RWPE1 (cell line): Measurements from ENCODE around the gene TLE4.
"Not testable (repeated sequence)": the region's sequence is repeated elsewhere in the genome, so short reads cannot be mapped to it uniquely, and the experiment has no call there.

ENCODE experiments used
- CTCF ChIA-PET: fragments of 350-600 bp; sonication (Branson Sonifier 250); formaldehyde crosslinking; extraction: SDS; loops from one replicate; lab custom pipeline; 2021; lab: Yijun Ruan, JAX
- POLR2A ChIA-PET: fragments of 400-600 bp; formaldehyde crosslinking; extraction: SDS; loops from one replicate; lab custom pipeline; 2020; ENCODE audit warnings: antibody characterized with exemption; ENCODE audit not compliant: low non-redundant PET; lab: Yijun Ruan, JAX
- DNase-seq: peaks from one replicate; pipeline ENCODE4 v3.0.0; 2012; ENCODE audit warnings: low spot score
- H3K27ac ChIP-seq: fragments of 450-650 bp; 2 replicates; pipeline ENCODE4 v1.5.1; 2017
- CTCF ChIP-seq: fragments of 450-650 bp; conservative IDR thresholded peaks from 2 replicates; pipeline ENCODE4 v1.5.1; 2017; ENCODE audit warnings: low read depth, mild to moderate bottlenecking

The TLE4 gene

GRCh38 chr9:79736051-79736450 is 164.3 kb downstream of the TLE4 start:
- no peak for TF ChIP-seq CTCF
- POLR2A ChIA-PET, result no interaction called here
- CTCF ChIA-PET, result no interaction called here
- no peak for DNase-seq
- no peak overlapping the region for H3K27ac ChIP-seq

- no peak for TF ChIP-seq CTCF
- ChIA-PET POLR2A (no interaction called here), CTCF (no interaction called here)
- H3K27ac ChIP-seq, result no peak overlapping the region
- no peak for DNase-seq
Measured at GRCh38 chr9:79741381-79741780, 169.6 kb downstream of the TLE4 start.

- no peak for TF ChIP-seq CTCF
- H3K27ac ChIP-seq, result no peak overlapping the region
- ChIA-PET POLR2A (no interaction called here), CTCF (no interaction called here)
- no peak for DNase-seq
Measured at GRCh38 chr9:79742110-79742721, 170.5 kb downstream of the TLE4 start.

- no peak overlapping the region for H3K27ac ChIP-seq
- POLR2A ChIA-PET, result no interaction called here
- TF ChIP-seq CTCF, result no peak
- DNase-seq, result no peak
- CTCF ChIA-PET, result no interaction called here
Measured at GRCh38 chr9:79744521-79744920, 172.8 kb downstream of the TLE4 start.

- POLR2A ChIA-PET, result no interaction called here
- H3K27ac ChIP-seq, result no peak overlapping the region
- DNase-seq, result no peak
- no peak for TF ChIP-seq CTCF
- CTCF ChIA-PET, result no interaction called here
Measured at GRCh38 chr9:79745752-79746336, 174.1 kb downstream of the TLE4 start.

GRCh38 chr9:79751895-79752466 is 180.2 kb downstream of the TLE4 start:
- CTCF ChIA-PET, DNase-seq, POLR2A ChIA-PET, H3K27ac ChIP-seq: not testable (repeated sequence)

GRCh38 chr9:79756414-79756813 is 184.6 kb downstream of the TLE4 start:
- ChIA-PET CTCF (interaction anchor here (0.9 kb wide), 1 partner anchor 13 kb away, joined by 5 read pairs; no protein-coding TSS in a partner anchor), POLR2A (no interaction called here)
- TF ChIP-seq CTCF, result no peak
- H3K27ac ChIP-seq, result no peak overlapping the region
- no peak for DNase-seq
